ENCODE measurements around the gene PLS1. TPM values are rescaled to one million over a fixed set of nuclear protein-coding genes. Genes with fewer than 3 reads are reported as not detected.

PLS1 gene
- total RNA-seq, 1 experiment from 2014 or later: 38.8 TPM

GRCh38 chr3:142660893-142661292 lies 64.7 kb downstream of the PLS1 start:
- Histone ChIP-seq H3K9me3 (ENCODE audit: control insufficient read depth in 1 of 2, insufficient read depth in 1 of 2, low read depth in 1 of 2, low read length in 2 of 2) (no peaks in the 10 kb centered on the region), H3K9ac (ENCODE audit: low read length) (no peak overlapping the region), H3K27me3 (ENCODE audit: insufficient read depth, low read length) (no peaks in the 10 kb centered on the region), H3K27ac (ENCODE audit: low read depth, low read length) (no peak overlapping the region), H2AFZ (ENCODE audit: low read depth, low read length, poor library complexity, severe bottlenecking) (no peak overlapping the region), H3K79me2 (ENCODE audit: insufficient read depth, low read length) (no peaks in the 10 kb centered on the region), H3K4me3 (replicated peaks in 1 of 2; ENCODE audit: low read depth in 1 of 2, low read length in 2 of 2) (no peak overlapping the region), H4K20me1 (ENCODE audit: insufficient read depth) (no peaks in the 10 kb centered on the region), H3K4me2 (ENCODE audit: low read length) (no peak overlapping the region), H3K36me3 (ENCODE audit: control insufficient read depth in 1 of 2, insufficient read depth in 2 of 2, low read length in 2 of 2) (no peaks in the 10 kb centered on the region), H3K9me2 (ENCODE audit: insufficient read depth) (no peaks in the 10 kb centered on the region), H3K4me1 (ENCODE audit: control insufficient read depth in 1 of 2, insufficient read depth in 2 of 2, low read length in 2 of 2) (no peaks in the 10 kb centered on the region)
- DNase-seq (ENCODE audit: low read depth, low spot score): no peak
- ChIA-PET POLR2A (no interaction called here), RAD21 (ENCODE audit: low non-redundant PET in 1 of 2, low total read pairs in 2 of 2, uncharacterized antibody in 2 of 2, unreplicated experiment in 2 of 2) (no interaction called here), CTCF (no interaction called here)
- TF ChIP-seq POLR2AphosphoS5 (IDR thresholded peaks at IDR 0.05; ENCODE audit: low read depth, low read length): no peak
- TF ChIP-seq, protein P1, sequence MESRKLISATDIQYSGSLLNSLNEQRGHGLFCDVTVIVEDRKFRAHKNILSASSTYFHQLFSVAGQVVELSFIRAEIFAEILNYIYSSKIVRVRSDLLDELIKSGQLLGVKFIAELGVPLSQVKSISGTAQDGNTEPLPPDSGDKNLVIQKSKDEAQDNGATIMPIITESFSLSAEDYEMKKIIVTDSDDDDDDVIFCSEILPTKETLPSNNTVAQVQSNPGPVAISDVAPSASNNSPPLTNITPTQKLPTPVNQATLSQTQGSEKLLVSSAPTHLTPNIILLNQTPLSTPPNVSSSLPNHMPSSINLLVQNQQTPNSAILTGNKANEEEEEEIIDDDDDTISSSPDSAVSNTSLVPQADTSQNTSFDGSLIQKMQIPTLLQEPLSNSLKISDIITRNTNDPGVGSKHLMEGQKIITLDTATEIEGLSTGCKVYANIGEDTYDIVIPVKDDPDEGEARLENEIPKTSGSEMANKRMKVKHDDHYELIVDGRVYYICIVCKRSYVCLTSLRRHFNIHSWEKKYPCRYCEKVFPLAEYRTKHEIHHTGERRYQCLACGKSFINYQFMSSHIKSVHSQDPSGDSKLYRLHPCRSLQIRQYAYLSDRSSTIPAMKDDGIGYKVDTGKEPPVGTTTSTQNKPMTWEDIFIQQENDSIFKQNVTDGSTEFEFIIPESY (IDR thresholded peaks at IDR 0.05; ENCODE audit: extremely low read depth, insufficient replicate concordance, low read length): no peak
- no peak for TF ChIP-seq POLR2A (IDR thresholded peaks at IDR 0.05; ENCODE audit: borderline replicate concordance, extremely low read depth, insufficient read depth, insufficient read length)
- no peak for TF ChIP-seq CBX3 (IDR thresholded peaks at IDR 0.05; ENCODE audit: low read depth)
- TF ChIP-seq, protein P2, sequence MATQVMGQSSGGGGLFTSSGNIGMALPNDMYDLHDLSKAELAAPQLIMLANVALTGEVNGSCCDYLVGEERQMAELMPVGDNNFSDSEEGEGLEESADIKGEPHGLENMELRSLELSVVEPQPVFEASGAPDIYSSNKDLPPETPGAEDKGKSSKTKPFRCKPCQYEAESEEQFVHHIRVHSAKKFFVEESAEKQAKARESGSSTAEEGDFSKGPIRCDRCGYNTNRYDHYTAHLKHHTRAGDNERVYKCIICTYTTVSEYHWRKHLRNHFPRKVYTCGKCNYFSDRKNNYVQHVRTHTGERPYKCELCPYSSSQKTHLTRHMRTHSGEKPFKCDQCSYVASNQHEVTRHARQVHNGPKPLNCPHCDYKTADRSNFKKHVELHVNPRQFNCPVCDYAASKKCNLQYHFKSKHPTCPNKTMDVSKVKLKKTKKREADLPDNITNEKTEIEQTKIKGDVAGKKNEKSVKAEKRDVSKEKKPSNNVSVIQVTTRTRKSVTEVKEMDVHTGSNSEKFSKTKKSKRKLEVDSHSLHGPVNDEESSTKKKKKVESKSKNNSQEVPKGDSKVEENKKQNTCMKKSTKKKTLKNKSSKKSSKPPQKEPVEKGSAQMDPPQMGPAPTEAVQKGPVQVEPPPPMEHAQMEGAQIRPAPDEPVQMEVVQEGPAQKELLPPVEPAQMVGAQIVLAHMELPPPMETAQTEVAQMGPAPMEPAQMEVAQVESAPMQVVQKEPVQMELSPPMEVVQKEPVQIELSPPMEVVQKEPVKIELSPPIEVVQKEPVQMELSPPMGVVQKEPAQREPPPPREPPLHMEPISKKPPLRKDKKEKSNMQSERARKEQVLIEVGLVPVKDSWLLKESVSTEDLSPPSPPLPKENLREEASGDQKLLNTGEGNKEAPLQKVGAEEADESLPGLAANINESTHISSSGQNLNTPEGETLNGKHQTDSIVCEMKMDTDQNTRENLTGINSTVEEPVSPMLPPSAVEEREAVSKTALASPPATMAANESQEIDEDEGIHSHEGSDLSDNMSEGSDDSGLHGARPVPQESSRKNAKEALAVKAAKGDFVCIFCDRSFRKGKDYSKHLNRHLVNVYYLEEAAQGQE (IDR thresholded peaks at IDR 0.05; ENCODE audit: low read depth): no peak
- TF ChIP-seq SRF (IDR thresholded peaks at IDR 0.05; ENCODE audit: low read depth): no peak
- no peak for TF ChIP-seq FOSL1 (IDR thresholded peaks at IDR 0.05; ENCODE audit: low read depth)
- no peak for TF ChIP-seq ELF1 (IDR thresholded peaks at IDR 0.05; ENCODE audit: borderline replicate concordance, low read depth)
- TF ChIP-seq EZH2phosphoT487 (IDR thresholded peaks at IDR 0.05; ENCODE audit: borderline replicate concordance): no peak
- no peak for TF ChIP-seq TCF7L2 (IDR thresholded peaks at IDR 0.05; ENCODE audit: borderline replicate concordance, extremely low read depth, insufficient read depth, insufficient read length)
- no TSS peak for BruUV-seq (replicated peaks)
- intact Hi-C loops (cut with micrococcal nuclease): no loop called here
- no peak for ATAC-seq

Data from HCT116 (cell line).